Muscle of arm (tissue), 12 donors: ENCODE measurements around the gene RANBP9. TPM values are rescaled to one million over a fixed set of nuclear protein-coding genes. Genes with fewer than 3 reads are reported as not detected.

Experiments
- polyA plus RNA-seq, 12 donors: library from polyadenylated mRNA; unstranded; fragments of 120-200 nt; gene quantifications; one replicate each; pipeline ENCODE4 v1.2.1, GENCODE V29; 2013; ENCODE audit not compliant: insufficient read length in 12 of 12

RANBP9 gene
- polyA plus RNA-seq, 12 donors, result 17.7 to 53.9 (median 34.5) TPM; not detected in 1

Other genes with a start within 250 kb of the RANBP9 start
- 1 to 10 TPM in 11 of 12 donors, not detected in 1; 2.1 to 8.9 (median 3.4) TPM for gene GFOD1, start 224.2 kb downstream of the RANBP9 start, polyA plus RNA-seq
- gene SIRT5, start 137.2 kb downstream of the RANBP9 start, polyA plus RNA-seq, result 10 to 100 TPM in 6 of 12 donors, 1 to 10 TPM in 5, not detected in 1; 8.1 to 20.2 (median 10.1) TPM
- gene NOL7, start 96.5 kb downstream of the RANBP9 start, polyA plus RNA-seq, result 100 to 1,000 TPM in 1 of 12 donors, 10 to 100 TPM in 10, not detected in 1; 63.1 to 101 (median 67.0) TPM
- 10 to 100 TPM in 11 of 12 donors, not detected in 1; 14.5 to 47.2 (median 34.2) TPM for gene MCUR1, start 102.7 kb upstream of the RANBP9 start, polyA plus RNA-seq
- gene RNF182, start 213.1 kb upstream of the RANBP9 start, polyA plus RNA-seq, result 1 to 10 TPM in 8 of 12 donors, under 1 TPM in 2, not detected in 2; 0.67 to 3.7 (median 1.5) TPM